Caco-2 (cell line): ENCODE results near the gene CALD1. TPM values are rescaled to one million over a fixed set of nuclear protein-coding genes. Genes with fewer than 3 reads are reported as not detected.

Experiments
- Bru-seq: library from RNA; stranded (reverse); fragments of 400-500 nt; gene quantifications from one replicate; lab custom pipeline; 2021; lab: Mats Ljungman, UMichigan
- BruChase-seq, 2 experiments: library from RNA; stranded (reverse); fragments of 400-500 nt; gene quantifications; one replicate each; lab custom pipeline; 2021; lab: Mats Ljungman, UMichigan
- BruUV-seq: library from RNA; stranded (reverse); fragments of 400-500 nt; replicated peaks from 2 replicates; lab custom pipeline; 2021; lab: Mats Ljungman, UMichigan
- CTCF ChIA-PET: fragments of 300-600 bp; sonication (Branson Sonifier 250); formaldehyde crosslinking; loops from one replicate; lab custom pipeline; 2022; ENCODE audit warnings: antibody characterized with exemption; lab: Charles Lee
- POLR2A ChIA-PET: fragments of 300-600 bp; sonication (Branson Sonifier 250); formaldehyde crosslinking; loops from one replicate; lab custom pipeline; 2022; ENCODE audit warnings: antibody characterized with exemption; lab: Charles Lee
- DNase-seq, 2 experiments: peaks; one replicate each; pipeline versions ENCODE4 v3.0.0 to v3.0.0-alpha.2; 2020 to 2022
- H3K27me3 ChIP-seq: replicated peaks from 2 replicates; pipeline ENCODE4 v1.6.0; 2011; ENCODE audit warnings: low read length; ENCODE audit not compliant: control insufficient read depth, insufficient read depth
- H3K36me3 ChIP-seq: 2 replicates; pipeline ENCODE4 v1.5.1; 2011; ENCODE audit warnings: low read length; ENCODE audit not compliant: control insufficient read depth, insufficient read depth
- H3K4me1 ChIP-seq: fragments of 250-450 bp; sonication (Bioruptor Pico); 2 replicates; pipeline ENCODE4 v1.5.1; 2020; ENCODE audit warnings: mild to moderate bottlenecking
- H3K4me3 ChIP-seq: 2 replicates; pipeline ENCODE4 v1.5.1; 2011; ENCODE audit warnings: low read depth, mild to moderate bottlenecking, control low read depth, low read length
- H3K9me3 ChIP-seq: fragments of 250-450 bp; sonication (Bioruptor Pico); 2 replicates; pipeline ENCODE4 v1.5.1; 2020; ENCODE audit warnings: mild to moderate bottlenecking, moderate library complexity
- H3K27ac Mint-ChIP-seq: one replicate; pipeline ENCODE4 v1.8.0; 2022; ENCODE audit warnings: mixed read lengths; ENCODE audit not compliant: unreplicated experiment
- H3K27me3 Mint-ChIP-seq: one replicate; pipeline ENCODE4 v1.8.0; 2022; ENCODE audit warnings: mixed read lengths; ENCODE audit not compliant: insufficient read depth, unreplicated experiment
- H3K36me3 Mint-ChIP-seq: one replicate; pipeline ENCODE4 v1.8.0; 2022; ENCODE audit warnings: mild to moderate bottlenecking, mixed read lengths; ENCODE audit not compliant: insufficient read depth, unreplicated experiment
- H3K4me1 Mint-ChIP-seq: one replicate; pipeline ENCODE4 v1.8.0; 2022; ENCODE audit warnings: low read depth, mixed read lengths; ENCODE audit not compliant: unreplicated experiment
- H3K4me3 Mint-ChIP-seq: one replicate; pipeline ENCODE4 v1.8.0; 2022; ENCODE audit warnings: mild to moderate bottlenecking, moderate library complexity, mixed read lengths; ENCODE audit not compliant: unreplicated experiment
- H3K9me3 Mint-ChIP-seq: one replicate; pipeline ENCODE4 v1.8.0; 2022; ENCODE audit warnings: mixed read lengths; ENCODE audit not compliant: unreplicated experiment
- intact Hi-C: fragments of 100-400 bp; cut with micrococcal nuclease; formaldehyde crosslinking; loops from one replicate; pipeline ENCODE4 v1.10.0; 2022; ENCODE audit not compliant: unreplicated experiment
- long read RNA-seq: library from polyadenylated mRNA; stranded (forward); transcript quantifications from one replicate; pipeline ENCODE4 v2.0.0, GENCODE V29; 2022
- total RNA-seq: library from RNA; stranded (reverse); gene quantifications from 2 replicates; pipeline ENCODE4 v1.2.3, GENCODE V29; 2022
- TF ChIP-seq, protein P1 (sequence below), 2 experiments: fragments of 200-600 bp in 1 of 2; IDR thresholded peaks; 1 replicate in 1 of 2; 2 replicates in 1 of 2; pipeline versions ENCODE4 v1.5.1 to v1.8.0; 2011 to 2022; ENCODE audit warnings: antibody characterized with exemption in 1 of 2, control low read depth in 1 of 2, inconsistent platforms in 1 of 2, low read depth in 1 of 2, low read length in 1 of 2, mild to moderate bottlenecking in 1 of 2, moderate library complexity in 1 of 2; ENCODE audit not compliant: insufficient read depth in 1 of 2, severe bottlenecking in 1 of 2, unreplicated experiment in 1 of 2

The CALD1 gene, protein sequence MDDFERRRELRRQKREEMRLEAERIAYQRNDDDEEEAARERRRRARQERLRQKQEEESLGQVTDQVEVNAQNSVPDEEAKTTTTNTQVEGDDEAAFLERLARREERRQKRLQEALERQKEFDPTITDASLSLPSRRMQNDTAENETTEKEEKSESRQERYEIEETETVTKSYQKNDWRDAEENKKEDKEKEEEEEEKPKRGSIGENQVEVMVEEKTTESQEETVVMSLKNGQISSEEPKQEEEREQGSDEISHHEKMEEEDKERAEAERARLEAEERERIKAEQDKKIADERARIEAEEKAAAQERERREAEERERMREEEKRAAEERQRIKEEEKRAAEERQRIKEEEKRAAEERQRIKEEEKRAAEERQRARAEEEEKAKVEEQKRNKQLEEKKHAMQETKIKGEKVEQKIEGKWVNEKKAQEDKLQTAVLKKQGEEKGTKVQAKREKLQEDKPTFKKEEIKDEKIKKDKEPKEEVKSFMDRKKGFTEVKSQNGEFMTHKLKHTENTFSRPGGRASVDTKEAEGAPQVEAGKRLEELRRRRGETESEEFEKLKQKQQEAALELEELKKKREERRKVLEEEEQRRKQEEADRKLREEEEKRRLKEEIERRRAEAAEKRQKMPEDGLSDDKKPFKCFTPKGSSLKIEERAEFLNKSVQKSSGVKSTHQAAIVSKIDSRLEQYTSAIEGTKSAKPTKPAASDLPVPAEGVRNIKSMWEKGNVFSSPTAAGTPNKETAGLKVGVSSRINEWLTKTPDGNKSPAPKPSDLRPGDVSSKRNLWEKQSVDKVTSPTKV
- 140 and 155 TPM in 2 replicates for total RNA-seq
- Bru-seq, nascent RNA: percentile 84 among the genes with signal in this experiment
- percentile 76 among the genes with signal in this experiment for BruChase-seq, experiment 1, labeled RNA remaining after a 2-hour chase
- BruChase-seq, experiment 2, labeled RNA remaining after a 6-hour chase: percentile 86 among the genes with signal in this experiment
- long read RNA-seq, full-length matches to known transcripts: 86 of 145 reads
- long read RNA-seq, partial matches to known transcripts: 21 of 145 reads
- long read RNA-seq, other reads (novel, unspliced or antisense): 38 of 145 reads

DNA sequence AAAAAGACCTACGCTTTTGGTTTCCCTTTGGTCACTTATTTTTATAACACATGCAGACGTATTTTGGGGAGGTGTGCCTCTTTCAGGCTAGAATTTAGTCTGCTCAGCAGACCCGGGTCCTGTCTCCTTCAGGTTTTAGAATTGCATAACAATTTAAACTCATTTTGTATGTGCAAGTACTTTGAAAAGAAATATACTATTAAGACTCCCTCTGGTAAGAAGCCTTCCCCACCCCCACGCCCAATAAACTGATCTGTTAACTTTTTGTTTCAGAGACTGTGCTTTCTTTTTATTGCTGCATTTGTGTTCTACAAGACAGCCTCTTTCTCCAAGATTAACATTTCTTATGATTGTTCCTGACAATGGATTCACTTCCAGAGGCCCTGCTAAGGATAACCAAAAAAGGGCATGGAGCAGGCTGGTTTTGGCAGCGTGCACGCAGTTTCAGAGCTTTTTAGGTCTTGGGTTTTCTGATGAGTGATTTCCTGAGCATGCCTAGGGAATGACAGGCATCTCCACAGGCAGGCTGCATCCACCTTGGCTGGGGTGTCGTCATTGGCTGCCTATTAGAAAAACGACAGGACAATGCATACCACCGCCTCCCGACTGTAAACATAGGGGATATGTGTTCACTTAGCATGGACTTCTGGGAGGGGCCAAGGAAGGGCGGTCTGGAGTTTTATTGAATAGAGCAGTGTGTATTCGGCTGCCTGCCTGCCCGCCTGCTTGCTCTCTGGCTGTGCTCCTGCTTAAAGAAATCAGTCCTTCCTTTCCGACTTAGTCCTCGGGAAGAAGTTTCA lies at the start of gene CALD1:
Gene CALD1 (plus strand): TSS at position 694 of the 800 bp plus-strand sequence. CDS start 88,100 bp downstream, outside the sequence.
- CTCF ChIA-PET: interaction anchor here (0.7 kb wide), 2 partner anchors 59 to 89 kb away, joined by 3 read pairs; no protein-coding TSS in a partner anchor
- peaks cover 30% of the 10 kb centered on the region for H3K4me1 Mint-ChIP-seq

DNA sequence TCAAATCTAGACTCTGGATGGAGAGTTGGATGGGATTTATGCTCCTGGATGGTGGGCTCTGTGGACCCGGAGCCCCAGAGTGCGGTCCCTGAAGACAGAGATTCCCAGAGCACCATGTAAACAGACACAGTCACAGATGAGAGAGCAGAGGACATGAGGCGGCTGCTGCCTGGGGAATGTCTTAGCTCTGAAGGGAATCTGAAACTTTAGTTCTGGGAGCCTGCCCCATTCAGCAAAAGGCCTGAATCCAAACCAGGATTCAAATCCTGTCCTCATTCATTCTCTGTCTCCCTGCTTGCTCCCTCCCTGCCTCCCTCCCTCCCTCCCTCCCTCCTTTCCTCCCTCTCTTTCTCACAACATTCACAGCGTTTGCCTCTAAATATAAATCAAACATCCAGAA lies 49.5 kb upstream of the CALD1 start:
- TF ChIP-seq, protein P1, sequence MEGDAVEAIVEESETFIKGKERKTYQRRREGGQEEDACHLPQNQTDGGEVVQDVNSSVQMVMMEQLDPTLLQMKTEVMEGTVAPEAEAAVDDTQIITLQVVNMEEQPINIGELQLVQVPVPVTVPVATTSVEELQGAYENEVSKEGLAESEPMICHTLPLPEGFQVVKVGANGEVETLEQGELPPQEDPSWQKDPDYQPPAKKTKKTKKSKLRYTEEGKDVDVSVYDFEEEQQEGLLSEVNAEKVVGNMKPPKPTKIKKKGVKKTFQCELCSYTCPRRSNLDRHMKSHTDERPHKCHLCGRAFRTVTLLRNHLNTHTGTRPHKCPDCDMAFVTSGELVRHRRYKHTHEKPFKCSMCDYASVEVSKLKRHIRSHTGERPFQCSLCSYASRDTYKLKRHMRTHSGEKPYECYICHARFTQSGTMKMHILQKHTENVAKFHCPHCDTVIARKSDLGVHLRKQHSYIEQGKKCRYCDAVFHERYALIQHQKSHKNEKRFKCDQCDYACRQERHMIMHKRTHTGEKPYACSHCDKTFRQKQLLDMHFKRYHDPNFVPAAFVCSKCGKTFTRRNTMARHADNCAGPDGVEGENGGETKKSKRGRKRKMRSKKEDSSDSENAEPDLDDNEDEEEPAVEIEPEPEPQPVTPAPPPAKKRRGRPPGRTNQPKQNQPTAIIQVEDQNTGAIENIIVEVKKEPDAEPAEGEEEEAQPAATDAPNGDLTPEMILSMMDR (IDR thresholded peaks at IDR 0.05; ENCODE audit: insufficient read depth in 1 of 2, low read depth in 1 of 2, low read length in 1 of 2, severe bottlenecking in 1 of 2, unreplicated experiment in 1 of 2): no peak
- H3K4me1 ChIP-seq: no peaks in the 10 kb centered on the region
- BruUV-seq: no TSS peak
- Mint-ChIP-seq H3K27me3 (no peaks in the 10 kb centered on the region), H3K36me3 (no peaks in the 10 kb centered on the region), H3K4me1 (no peaks in the 10 kb centered on the region), H3K4me3 (no peak overlapping the region), H3K9me3 (no peaks in the 10 kb centered on the region), H3K27ac (no peak overlapping the region)
- intact Hi-C loops: loop anchor here (10.0 kb wide), 1 partner anchor 115 kb away; no protein-coding TSS in a partner anchor
- H3K9me3 ChIP-seq: no peaks in the 10 kb centered on the region
- H3K36me3 ChIP-seq: no peaks in the 10 kb centered on the region
- CTCF ChIA-PET: interaction anchor here (1.1 kb wide), 1 partner anchor 10 kb away, joined by 3 read pairs; no protein-coding TSS in a partner anchor
- no peaks in the 10 kb centered on the region for H3K27me3 ChIP-seq
- POLR2A ChIA-PET: no interaction called here
- H3K4me3 ChIP-seq: no peak overlapping the region
- no peak for DNase-seq

More for the DNA sequence above, at the start of gene CALD1:
- BruUV-seq: TSS peak; percentile 95
- peak within 1 kb of the TSS; percentile 79 for H3K4me3 Mint-ChIP-seq
- H3K27me3 Mint-ChIP-seq: no peaks in the 10 kb centered on the region
- no peaks in the 10 kb centered on the region for H3K27me3 ChIP-seq
- H3K27ac Mint-ChIP-seq: peak within 1 kb of the TSS; percentile 79
- peak within 1 kb of the TSS; percentile 22 for H3K4me3 ChIP-seq
- H3K36me3 ChIP-seq: no peaks in the 10 kb centered on the region
- TF ChIP-seq, protein P1 (IDR thresholded peaks at IDR 0.05; ENCODE audit: insufficient read depth in 1 of 2, low read depth in 1 of 2, low read length in 1 of 2, severe bottlenecking in 1 of 2, unreplicated experiment in 1 of 2): no peak
- no peaks in the 10 kb centered on the region for H3K9me3 ChIP-seq
- H3K9me3 Mint-ChIP-seq: no peaks in the 10 kb centered on the region
- peaks cover 31% of the 10 kb centered on the region for H3K4me1 ChIP-seq
- POLR2A ChIA-PET: interaction anchor here (0.5 to 1.4 kb wide), 3 partner anchors 65 to 1254 kb away, joined by 3 to 7 read pairs (median 3); no protein-coding TSS in a partner anchor
- intact Hi-C loops: loop anchor here (1.0 to 5.0 kb wide), 6 partner anchors 18 to 163 kb away; partner anchors contain the start of gene BPGM
- peak; percentile 92 to 96 for DNase-seq
- peaks cover 9% of the 10 kb centered on the region for H3K36me3 Mint-ChIP-seq
